ENCODE measurements around the gene CHCHD3. TPM values are rescaled to one million over a fixed set of nuclear protein-coding genes. Genes with fewer than 3 reads are reported as not detected.

Gene CHCHD3
- total RNA-seq, 1 experiment from 2014 or later, result 114 TPM

GRCh38 chr7:132837529-132837928, 244.4 kb downstream of the CHCHD3 start (continued):
- no peak for TF ChIP-seq ARID4B (CRISPR knock-in tag; IDR thresholded peaks at IDR 0.05; ENCODE audit: borderline replicate concordance)
- no peak for TF ChIP-seq ESRRA (CRISPR knock-in tag; IDR thresholded peaks at IDR 0.05; ENCODE audit: borderline replicate concordance)
- TF ChIP-seq NR3C1 (CRISPR knock-in tag; conservative IDR thresholded peaks at IDR 0.05; ENCODE audit: low read depth), result no peak
- no peak for TF ChIP-seq FOXP1 (CRISPR knock-in tag; IDR thresholded peaks at IDR 0.05; ENCODE audit: borderline replicate concordance)
- TF ChIP-seq ATF3 (CRISPR knock-in tag; conservative IDR thresholded peaks at IDR 0.05), result no peak
- no peak for TF ChIP-seq ATF2 (CRISPR knock-in tag; IDR thresholded peaks at IDR 0.05; ENCODE audit: borderline replicate concordance, low read depth)
- no peak for TF ChIP-seq KAT7 (CRISPR knock-in tag; IDR thresholded peaks at IDR 0.05; ENCODE audit: borderline replicate concordance)
- no peak for TF ChIP-seq GABPB1 (CRISPR knock-in tag; IDR thresholded peaks at IDR 0.05)
- no peak for TF ChIP-seq ZNF416 (CRISPR knock-in tag; IDR thresholded peaks at IDR 0.05)
- TF ChIP-seq E2F5 (CRISPR knock-in tag; IDR thresholded peaks at IDR 0.05), result no peak
- TF ChIP-seq EMX1 (CRISPR knock-in tag; IDR thresholded peaks at IDR 0.05), result no peak
- TF ChIP-seq ZNF425 (CRISPR knock-in tag; conservative IDR thresholded peaks at IDR 0.05), result no peak
- TF ChIP-seq FOXK1 (CRISPR knock-in tag; IDR thresholded peaks at IDR 0.05), result no peak
- no peak for TF ChIP-seq NR2C2 (CRISPR knock-in tag; IDR thresholded peaks at IDR 0.05)
- TF ChIP-seq ZNF671 (CRISPR knock-in tag; IDR thresholded peaks at IDR 0.05), result no peak

GRCh38 chr7:132836746-132837145, 245.1 kb downstream of the CHCHD3 start:
- no peak for DNase-seq (ENCODE audit: low spot score)
- ATAC-seq, result no peak
- TF ChIP-seq ZNF219 (CRISPR knock-in tag; IDR thresholded peaks at IDR 0.05; ENCODE audit: borderline replicate concordance) (no peak), ATF3 (CRISPR knock-in tag; conservative IDR thresholded peaks at IDR 0.05) (no peak), PRRX2 (CRISPR knock-in tag; IDR thresholded peaks at IDR 0.05) (no peak), FOXJ3 (CRISPR knock-in tag; IDR thresholded peaks at IDR 0.05; ENCODE audit: borderline replicate concordance) (no peak), TP53 (CRISPR knock-in tag; IDR thresholded peaks at IDR 0.05) (no peak), ZNF423 (CRISPR knock-in tag; IDR thresholded peaks at IDR 0.05) (no peak)
- ChIA-PET CTCF (no interaction called here), POLR2A (no interaction called here)
- no peak overlapping the region for H3K27ac Mint-ChIP-seq
- peaks cover 18% of the 10 kb centered on the region for H3K4me1 Mint-ChIP-seq
- H3K9me3 Mint-ChIP-seq, result 0 out of 2 replicates have a peak, but pooled peaks cover 7% of the 10 kb centered on the region
- H3K4me3 Mint-ChIP-seq, result no peak overlapping the region
- H3K27me3 Mint-ChIP-seq (ENCODE audit: low read depth), result no peaks in the 10 kb centered on the region
- peaks cover 14% of the 10 kb centered on the region for H3K36me3 Mint-ChIP-seq

All from WTC11 (cell line).